DMS114 treated with DMSO at 0.1 percent for 48 hours (cell line): ENCODE data around the gene AQP10.
"Not testable (repeated sequence)": the region's sequence is repeated elsewhere in the genome, so short reads cannot be mapped to it uniquely, and the experiment has no call there.

ENCODE experiments used
- DNase-seq: peaks from one replicate; lab custom pipeline; 2025; ENCODE audit not compliant: unreplicated experiment; lab: John Stamatoyannopoulos, UW

AQP10 gene

DNA sequence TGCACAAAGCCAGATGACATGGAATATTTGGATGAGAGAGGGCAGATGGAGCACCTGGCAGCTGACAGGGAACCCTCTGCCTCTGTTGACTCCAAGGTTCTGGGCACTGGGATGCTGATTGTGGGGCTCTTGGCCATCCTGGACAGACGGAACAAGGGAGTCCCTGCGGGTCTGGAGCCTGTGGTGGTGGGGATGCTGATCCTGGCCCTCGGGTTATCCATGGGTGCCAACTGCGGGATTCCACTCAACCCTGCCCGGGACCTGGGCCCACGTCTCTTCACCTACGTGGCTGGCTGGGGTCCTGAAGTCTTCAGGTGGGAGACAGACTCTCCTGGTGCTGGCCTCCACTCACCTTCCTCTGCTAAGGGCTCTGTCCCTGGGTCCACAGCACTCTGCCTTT is 2.6 kb downstream of the AQP10 start:
- DNase-seq, result no peak

DNA sequence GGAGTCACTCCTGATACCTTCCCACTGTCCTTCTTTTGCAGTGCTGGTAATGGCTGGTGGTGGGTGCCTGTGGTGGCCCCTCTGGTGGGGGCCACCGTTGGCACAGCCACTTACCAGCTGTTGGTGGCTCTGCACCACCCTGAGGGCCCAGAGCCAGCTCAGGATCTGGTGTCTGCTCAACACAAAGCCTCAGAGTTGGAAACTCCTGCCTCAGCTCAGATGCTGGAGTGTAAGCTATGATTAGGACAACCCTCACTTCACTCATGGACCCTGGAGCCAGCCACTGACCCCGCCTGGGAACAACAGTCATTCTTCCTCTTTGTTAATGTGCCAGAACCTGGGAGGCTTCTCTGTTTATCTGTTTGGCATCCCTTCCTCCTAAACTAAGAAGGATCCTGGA is 3.3 kb downstream of the AQP10 start:
- DNase-seq, result no peak

DNA sequence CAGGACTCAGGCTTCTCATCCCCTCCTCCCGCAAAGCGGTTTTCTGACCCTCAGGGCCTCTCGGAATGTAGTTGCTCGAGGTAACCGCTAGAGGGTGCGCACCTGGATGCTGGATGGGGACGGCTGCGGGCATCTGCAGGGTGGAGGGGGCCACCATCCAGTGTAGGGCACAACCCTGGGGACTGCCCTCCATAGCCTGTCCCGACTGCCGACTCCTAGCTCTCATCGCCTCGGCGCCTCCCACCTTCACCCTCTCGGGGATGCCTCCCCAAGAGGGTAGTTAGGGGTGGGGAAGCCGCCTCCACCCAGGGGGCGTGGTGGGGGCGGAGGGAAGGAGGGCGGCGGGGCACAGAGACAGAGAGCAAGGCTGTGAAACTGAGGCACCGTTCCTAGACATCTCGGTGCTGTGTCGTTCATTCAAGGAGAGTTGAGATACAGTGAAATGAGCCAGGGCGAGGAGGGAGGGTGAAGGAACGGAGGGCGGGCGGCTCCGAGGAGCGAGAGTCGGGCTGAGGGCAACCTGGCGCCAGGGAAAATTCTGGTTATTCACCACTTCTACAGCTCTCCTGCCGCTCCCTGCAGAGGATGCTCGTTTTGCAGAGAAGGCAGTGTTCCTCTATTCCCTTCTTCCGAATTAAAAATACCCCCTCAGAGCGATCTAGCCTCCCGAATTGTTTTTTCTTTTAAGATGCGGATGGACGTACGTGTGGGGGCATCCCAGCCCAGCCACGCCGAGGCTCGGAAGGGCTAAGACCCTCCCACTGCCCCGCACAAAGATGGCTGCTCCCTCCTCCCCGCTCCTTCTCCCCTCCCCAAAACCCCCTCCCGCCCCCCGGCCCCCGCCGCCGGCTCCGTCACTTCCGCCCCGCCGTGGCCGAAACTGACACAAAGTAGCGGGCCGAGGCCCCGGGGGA is 4.0 kb downstream of the AQP10 start, which contains the start of gene ATP8B2:
TSS of gene ATP8B2 (plus strand) at position 857 of the 914 bp plus-strand sequence. CDS start 2,617 bp downstream, outside the sequence.
- peak; percentile 87 for DNase-seq

DNA sequence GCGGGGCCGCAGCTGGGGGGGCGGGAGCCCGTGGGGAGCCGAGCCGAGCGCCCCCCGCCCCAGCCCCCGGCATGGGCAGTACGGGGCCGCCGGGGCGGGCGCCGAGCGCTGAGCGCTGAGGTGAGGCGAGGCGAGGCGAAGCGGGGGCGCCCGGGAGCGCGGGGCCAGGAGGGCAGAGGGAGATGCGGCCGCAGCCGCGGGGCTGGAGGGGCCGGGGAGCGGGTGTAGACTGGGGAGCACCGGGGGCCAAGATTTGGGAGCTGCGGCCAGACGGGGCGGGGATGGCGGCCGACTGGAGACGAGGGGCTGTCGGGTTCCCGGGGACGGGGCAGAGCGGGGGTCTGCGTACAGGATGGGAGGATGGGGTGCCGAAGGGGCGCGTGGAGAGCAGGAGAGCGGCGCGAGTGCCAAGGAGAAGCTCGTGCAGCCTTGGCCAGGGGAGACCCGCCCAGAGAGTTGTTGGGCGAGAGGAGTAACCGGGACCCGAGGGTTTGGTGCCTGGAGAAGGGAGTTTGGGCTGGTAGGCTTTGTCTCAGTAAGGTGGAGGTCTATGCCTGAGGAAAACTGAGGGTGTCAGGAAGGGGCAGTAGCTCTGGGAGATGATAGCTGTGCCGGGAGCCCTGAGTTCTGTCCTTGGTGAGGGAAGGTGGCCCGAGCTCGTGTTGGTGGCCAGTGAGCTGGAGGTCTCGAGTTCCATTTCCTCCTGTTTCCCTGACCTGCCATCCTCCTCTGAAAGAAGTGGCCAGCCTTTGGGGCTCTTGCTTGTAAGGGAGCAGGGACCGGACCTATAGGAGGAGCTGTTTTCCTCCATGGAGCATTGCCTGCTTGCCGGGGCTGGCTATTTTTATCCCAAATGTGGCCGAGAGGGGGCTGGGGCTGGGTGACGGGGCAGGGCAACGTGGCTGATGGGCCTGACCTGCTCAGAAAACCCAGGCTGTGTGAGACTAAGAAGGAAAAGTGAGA is 5.0 kb downstream of the AQP10 start:
- peak; percentile 71 for DNase-seq

DNA sequence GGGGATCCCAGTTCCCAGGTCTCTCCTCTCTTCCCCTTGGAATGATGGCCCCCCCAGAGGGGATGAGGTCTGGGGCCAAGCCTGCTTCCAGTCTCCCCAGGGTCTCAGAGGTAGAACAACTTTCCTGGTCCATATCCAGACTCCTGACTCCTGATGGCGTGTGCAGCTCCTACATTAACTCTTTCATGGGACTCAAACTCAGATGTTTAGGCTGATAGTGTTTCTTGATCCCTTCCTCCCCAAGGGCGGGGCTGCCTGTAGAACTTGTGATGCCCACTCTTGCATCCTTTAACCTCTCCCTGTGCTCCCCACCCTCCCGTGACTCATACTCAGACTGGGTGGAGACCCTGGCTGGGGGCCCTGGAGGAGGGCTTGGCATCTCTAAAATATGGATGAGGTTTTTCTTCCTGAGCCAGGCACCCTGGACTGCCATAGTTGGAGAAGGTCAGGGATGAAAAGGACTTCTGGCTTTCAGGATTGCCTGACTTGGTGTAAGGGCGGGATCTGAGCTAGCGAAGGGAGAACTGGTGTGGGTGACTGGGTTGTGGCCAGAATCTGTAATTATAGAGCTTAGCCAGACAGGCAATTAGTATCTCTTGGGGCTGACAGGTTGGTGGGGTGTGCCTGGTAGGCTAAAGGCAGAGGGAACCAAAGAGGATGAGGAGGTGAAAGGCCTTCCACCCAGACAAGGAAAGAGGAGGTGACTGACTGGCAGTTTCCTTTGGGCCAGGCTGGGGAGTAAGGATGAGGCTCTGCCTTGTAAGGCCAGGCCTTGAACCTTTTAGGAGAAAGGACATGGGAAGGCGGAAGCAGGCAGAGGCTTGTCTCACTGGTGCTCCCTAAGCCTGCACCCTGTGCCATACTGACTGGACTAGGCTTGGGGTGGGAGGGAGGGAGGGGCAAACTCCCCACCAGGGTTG is 5.9 kb downstream of the AQP10 start:
- DNase-seq, result no peak

DNA sequence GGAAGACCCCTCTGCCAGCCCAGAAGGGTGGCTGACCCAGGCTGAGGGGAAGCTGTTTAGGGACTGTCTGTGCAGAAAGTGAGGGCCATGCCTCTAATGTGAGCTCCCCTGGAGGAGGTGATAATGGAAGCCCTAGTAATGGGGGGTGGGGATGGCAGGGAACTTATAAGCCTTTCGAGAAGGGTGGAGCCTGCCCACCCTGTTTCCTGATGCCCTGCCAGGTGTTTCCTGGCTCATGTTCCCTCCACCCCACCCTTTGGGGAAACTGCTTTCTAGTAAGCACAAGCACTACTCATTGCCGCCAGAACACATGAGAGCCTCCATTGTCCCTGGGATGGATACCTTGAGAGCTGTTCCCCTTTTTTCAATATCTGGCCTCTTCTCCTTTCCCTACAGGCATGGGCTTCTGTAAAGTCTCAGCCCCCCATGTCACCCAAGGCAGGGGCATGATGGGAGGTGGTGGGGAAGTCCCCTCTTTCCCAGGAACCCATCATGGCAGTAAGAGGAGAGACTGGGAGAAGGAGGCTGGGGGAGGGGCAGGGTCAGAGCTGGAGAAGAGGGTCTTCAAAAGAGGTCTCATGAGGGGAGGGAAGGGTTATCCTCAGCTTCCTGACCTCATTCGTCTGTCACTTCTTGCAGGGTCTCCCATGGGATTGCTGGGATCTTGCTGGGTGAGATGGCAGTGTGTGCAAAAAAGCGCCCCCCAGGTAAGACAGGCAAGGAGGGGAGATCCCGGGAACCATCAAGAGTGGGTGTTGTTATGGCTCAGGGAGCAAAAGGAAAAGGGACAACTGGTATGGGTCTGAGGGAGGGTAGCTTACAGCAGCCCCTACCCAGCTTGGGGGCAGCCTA is 6.8 kb downstream of the AQP10 start:
- no peak for DNase-seq

DNA sequence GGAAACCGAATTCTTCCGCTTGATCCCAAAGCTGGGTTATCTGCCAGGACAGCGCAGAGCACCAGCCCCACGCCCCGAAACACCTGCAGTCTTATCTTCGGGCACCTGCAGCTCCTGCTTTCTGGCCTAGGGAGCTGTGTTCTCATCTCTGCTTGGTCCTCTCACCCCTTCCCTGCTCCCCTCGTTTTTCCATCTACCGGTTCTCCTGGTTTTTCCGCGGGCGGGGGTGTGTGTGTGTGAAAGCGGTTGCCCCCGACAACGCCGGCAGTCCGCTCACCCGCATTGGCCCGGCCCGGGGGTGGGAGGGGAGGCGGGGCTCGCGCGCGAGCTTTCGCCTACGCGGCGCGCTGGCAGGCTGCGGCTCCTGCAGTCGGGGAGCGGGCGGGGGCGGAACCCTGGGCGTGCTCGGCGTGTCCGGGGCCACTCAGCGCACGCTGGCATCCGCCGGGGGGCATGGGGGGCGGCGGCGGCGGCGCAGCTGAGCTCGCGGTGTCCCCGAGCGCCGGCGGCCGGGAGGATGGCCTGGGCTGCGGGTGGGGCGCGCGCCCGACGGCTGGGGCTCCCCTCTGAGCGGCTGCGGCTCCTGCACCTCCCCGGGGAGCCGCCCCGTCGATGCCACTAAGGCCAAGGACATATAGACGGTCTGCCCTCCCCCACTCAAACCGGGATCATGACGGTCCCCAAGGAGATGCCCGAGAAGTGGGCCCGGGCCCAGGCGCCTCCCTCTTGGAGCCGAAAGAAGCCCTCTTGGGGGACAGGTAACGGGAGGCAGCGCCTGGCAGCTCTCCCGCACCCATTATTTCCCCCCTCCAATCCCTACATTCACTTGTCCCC is 7.6 kb downstream of the AQP10 start:
- peak; percentile 44 for DNase-seq

DNA sequence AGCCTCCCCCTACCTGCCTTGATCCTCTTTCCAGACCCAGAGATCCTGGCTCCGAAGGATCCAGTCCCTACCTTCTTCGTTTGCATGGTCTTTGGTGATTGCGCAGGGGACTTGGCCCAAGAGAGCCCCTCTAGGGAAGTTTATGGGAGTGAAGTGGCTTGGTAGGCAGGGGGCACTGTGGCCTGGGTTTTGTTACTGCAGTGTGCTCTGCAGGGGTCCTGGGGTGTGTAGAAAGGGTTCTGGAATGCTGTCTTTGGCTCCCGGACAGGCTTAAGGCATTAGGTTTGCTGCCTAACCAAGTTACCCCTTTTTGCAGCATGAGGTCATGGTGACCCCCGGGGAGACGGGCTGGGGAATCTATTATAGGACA is 8.2 kb downstream of the AQP10 start:
- no peak for DNase-seq

DNA sequence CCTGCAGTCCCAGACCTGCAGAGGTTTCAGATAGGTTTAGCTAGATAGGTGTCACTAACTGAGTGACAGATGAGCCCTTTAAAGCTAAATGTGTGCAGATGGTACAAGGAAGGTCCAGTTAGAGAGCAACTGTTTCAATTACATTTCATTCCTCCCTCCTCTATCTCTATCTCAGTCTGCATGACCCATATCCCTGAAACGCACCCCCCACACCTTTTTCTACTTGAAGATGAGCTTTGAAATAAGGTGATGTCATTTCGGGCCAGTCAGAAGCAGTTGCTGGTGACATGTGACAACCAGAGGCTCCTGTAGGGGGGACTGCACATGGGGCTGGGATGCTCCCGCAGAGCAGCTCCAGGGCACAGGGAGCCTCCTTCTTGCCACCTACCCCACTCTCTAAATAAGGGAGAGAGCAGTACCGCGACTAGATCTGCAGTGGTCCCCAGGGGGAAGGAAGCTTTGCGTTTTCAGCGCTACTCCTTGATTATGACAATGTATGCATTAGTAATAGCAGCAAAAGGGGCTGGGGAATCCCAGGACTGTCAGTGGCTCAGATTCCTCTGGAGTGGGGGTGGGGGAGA is 8.7 kb downstream of the AQP10 start:
- no peak for DNase-seq

DNA sequence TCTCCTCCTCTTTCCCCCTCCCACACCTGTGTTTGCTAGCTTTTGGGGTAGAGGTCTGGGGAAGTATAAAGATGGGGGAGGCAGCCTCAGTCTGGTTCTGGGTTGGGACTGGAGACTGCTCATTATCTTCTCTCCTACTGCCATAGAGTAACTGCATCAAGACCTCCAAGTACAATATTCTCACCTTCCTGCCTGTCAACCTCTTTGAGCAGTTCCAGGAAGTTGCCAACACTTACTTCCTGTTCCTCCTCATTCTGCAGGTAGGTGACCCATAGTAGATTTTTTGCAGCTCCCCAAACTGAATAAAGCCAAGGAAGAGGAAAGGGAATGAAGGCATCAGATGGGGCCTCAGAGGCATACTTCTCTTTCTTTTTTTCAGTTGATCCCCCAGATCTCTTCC is 9.8 kb downstream of the AQP10 start:
- no peak for DNase-seq

DNA sequence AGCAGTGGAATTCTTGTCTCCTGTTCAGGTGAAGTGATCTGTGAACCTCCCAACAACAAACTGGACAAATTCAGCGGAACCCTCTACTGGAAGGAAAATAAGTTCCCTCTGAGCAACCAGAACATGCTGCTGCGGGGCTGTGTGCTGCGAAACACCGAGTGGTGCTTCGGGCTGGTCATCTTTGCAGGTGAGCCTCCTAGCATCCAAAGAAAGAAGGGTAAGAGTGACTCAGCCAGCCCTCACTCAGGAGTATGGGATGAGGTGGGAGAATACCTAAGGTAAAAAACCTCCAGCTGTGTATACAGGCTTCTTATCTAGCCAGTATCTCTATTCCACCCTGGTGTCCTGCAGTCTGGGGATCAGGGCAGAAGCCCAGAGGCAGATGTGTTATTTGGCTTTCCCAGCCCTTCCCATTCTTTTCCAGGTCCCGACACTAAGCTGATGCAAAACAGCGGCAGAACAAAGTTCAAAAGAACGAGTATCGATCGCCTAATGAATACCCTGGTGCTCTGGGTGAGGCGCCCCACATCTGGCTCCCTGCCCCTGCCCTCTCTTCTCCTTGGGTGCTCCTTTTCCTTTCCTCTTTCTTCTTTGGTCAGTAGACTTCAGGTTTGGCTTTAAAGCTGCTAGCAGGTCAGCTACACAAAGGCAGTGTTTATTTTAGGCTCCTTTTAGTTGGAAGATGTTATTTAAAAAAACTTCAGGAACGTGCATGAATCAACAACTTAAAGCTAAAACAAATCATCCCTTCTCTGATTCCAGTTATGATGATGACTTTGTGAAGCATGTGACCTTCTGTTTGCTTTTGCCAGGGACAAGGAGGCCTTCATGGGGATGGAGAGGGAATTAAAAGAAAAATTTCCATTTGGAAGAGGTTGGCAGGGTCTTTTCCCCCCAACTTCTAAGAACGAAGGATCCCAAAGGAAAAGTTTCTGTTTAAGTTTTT is 13.5 kb downstream of the AQP10 start:
- DNase-seq, result no peak

DNA sequence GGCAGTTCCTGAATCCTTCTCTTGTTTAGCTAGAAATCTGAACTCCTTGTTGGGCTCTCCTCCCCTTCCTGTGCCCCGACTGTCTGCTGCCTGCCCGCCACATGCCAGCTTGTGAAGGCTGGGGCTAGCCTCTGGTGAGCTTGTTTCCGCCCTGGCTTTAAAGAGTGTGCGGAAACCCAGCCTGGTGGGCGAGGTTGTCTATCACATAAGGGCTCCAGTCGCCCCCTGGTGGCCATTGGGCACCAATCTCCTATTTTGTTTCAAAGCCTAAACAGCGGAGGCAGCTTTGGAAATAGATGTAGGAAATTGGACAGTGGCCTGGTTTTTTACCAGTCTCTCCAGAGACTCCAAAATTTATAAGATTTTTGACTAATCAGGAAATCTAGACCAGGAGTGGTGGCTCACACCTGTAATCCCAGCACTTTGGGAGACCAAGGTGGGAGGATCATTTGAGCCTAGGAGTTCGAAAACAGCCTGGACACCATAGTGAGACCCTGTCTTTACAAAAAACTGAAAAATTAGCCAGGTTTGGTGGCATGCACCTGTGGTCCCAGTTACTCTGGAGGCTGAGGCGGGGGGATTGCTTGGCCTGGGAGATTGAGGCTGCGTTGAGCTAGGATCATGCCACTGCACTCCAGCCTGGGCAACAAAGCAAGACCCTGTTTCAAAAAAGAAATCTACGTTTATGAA is 14.3 kb downstream of the AQP10 start:
- peak; percentile 90 for DNase-seq

DNA sequence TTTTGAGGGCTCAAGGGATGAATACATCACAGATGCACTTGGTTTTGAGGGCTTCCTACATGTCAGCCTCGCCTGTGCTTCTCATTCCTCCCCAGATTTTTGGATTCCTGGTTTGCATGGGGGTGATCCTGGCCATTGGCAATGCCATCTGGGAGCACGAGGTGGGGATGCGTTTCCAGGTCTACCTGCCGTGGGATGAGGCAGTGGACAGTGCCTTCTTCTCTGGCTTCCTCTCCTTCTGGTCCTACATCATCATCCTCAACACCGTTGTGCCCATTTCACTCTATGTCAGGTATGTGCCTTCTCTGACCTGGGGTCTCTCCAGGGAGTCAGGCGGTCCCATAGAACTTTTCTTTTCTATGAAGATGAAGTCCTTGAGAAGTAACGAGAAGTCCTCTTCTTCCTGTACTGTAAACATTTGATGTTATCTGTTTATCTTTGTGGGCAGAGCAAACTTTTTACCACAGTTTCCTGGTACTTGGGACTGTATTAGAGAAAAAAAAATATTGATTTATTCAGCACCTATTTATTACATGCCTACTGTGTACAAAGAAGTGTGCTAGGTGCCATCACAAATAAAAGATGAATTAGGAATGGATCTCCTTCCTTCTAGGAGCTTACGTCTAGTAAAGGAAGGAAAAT is 16.5 kb downstream of the AQP10 start:
- DNase-seq, result no peak

DNA sequence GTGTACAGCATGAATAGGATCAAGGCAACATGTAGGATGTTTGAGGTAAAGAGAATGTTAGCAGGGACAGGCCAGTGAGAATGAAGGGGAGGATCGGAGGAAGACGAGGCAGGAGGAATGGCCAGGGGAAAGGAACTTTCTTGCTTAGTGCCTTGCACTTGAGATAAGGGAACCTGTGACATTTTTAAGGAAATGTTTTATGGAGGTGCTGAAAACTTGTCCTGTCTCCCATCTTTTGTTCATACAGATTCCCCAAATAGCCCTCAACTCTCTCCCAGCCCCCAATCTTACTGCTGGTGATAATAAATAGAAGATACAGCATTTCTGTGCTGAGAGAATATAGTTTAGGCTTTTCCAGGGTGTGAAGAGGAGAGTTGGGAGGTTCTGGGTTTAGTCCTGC is 18.0 kb downstream of the AQP10 start:
- DNase-seq, result no peak

DNA sequence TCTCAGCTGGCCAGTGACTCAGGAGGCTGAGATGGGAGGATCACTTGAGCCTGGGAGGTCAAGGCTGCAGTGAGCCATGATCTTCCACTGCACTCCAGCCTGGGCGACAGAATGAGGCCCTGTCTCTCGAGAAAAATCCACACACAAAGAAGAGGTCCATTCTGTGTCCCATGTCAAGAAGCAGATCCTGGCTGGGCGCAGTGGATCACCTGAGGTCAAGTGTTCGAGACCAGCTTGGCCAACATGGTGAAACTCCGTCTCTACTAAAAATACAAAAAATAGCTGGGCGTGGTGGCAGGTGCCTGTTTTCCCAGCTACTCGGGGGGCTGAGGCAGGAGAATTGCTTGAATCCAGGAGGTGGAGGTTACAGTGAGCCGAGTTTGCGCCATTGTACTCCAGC is 20.5 kb downstream of the AQP10 start:
- not testable (repeated sequence) for DNase-seq

DNA sequence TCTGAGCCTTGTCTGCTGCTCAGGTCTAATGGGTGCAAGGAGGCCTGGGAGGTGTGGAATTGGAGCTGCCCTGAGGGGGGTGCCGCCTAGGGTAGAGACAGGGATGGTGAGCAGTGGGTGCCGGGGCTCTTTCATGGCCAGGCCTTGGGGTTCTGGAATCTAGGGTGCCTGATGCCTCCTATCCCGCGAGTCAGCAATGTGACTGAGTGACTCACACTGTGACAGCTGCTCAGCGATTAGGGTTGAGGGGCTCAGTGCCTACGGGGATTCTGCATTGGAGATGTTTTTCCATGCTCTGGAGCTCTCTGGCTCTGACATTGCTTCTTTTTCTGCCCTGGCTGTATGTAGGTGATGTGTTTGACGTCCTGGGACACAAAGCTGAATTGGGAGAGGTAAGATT is 21.2 kb downstream of the AQP10 start:
- DNase-seq, result no peak
